Measurements from ENCODE around the gene CELF4.

The CELF4 gene

GRCh38 chr18:37385846-37386778 lies 179.5 kb downstream of the CELF4 start:
- TF ChIP-seq RAD21 (IDR thresholded peaks at IDR 0.05; ENCODE audit: low read depth) (peak; percentile 79), ZBTB7A (IDR thresholded peaks at IDR 0.05; ENCODE audit: low read depth) (no peak)

DNA sequence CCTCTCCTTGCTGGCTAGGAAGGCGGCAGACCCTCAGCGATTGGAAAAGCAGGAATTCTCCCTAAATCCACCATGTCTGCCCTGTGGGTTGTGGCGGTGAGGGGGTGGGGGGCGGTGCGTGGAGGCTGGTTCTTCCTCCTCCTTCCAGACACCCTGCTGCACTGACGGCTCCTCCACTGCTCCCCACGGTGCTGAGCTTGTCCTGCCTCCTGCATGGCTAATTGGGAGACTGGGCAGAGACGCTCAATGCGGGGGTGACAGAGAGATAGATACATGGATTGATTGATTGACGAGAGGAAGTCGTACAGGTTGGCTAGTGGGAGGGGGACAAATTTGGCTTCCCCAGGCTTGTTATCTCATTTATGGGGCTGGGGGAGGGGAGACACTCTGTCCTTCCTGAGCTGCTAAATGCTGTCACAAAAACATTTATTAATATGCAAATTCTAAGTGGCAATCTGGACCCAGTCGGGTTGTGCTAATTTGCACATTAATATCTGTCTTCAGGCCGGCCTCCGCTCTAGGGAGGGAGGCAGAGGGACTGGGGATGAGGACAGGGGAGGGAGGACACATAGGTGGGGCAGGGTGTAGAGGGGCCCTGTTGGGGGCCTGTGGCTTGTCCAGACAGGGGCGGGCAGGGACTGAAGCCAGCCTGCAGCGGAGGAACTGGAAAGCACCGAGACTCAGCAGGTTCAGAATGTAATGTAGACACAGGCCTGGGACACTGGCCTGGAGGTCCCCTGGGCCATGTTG lies 181.6 kb downstream of the CELF4 start:
- TF ChIP-seq, protein P1, sequence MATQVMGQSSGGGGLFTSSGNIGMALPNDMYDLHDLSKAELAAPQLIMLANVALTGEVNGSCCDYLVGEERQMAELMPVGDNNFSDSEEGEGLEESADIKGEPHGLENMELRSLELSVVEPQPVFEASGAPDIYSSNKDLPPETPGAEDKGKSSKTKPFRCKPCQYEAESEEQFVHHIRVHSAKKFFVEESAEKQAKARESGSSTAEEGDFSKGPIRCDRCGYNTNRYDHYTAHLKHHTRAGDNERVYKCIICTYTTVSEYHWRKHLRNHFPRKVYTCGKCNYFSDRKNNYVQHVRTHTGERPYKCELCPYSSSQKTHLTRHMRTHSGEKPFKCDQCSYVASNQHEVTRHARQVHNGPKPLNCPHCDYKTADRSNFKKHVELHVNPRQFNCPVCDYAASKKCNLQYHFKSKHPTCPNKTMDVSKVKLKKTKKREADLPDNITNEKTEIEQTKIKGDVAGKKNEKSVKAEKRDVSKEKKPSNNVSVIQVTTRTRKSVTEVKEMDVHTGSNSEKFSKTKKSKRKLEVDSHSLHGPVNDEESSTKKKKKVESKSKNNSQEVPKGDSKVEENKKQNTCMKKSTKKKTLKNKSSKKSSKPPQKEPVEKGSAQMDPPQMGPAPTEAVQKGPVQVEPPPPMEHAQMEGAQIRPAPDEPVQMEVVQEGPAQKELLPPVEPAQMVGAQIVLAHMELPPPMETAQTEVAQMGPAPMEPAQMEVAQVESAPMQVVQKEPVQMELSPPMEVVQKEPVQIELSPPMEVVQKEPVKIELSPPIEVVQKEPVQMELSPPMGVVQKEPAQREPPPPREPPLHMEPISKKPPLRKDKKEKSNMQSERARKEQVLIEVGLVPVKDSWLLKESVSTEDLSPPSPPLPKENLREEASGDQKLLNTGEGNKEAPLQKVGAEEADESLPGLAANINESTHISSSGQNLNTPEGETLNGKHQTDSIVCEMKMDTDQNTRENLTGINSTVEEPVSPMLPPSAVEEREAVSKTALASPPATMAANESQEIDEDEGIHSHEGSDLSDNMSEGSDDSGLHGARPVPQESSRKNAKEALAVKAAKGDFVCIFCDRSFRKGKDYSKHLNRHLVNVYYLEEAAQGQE (IDR thresholded peaks at IDR 0.05; ENCODE audit: low read depth), result no peak
- TF ChIP-seq FOXM1 (IDR thresholded peaks at IDR 0.05; ENCODE audit: borderline replicate concordance, low read depth) (no peak), RAD21 (IDR thresholded peaks at IDR 0.05; ENCODE audit: low read depth) (no peak), TEAD4 (IDR thresholded peaks at IDR 0.05) (no peak), TCF12 (IDR thresholded peaks at IDR 0.05; ENCODE audit: low read depth) (no peak), CREB1 (IDR thresholded peaks at IDR 0.05; ENCODE audit: low read depth) (no peak), EGR1 (IDR thresholded peaks at IDR 0.05) (no peak), ZBTB7A (IDR thresholded peaks at IDR 0.05; ENCODE audit: low read depth) (no peak), EP300 (IDR thresholded peaks at IDR 0.05; ENCODE audit: borderline replicate concordance) (no peak), NFIC (IDR thresholded peaks at IDR 0.05) (no peak), TAF1 (IDR thresholded peaks at IDR 0.05; ENCODE audit: low read depth) (no peak), YY1 (IDR thresholded peaks at IDR 0.05; ENCODE audit: low read depth) (no peak), CEBPB (IDR thresholded peaks at IDR 0.05) (no peak)
- TF ChIP-seq, protein P2, sequence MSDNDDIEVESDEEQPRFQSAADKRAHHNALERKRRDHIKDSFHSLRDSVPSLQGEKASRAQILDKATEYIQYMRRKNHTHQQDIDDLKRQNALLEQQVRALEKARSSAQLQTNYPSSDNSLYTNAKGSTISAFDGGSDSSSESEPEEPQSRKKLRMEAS (IDR thresholded peaks at IDR 0.05), result no peak
- TF ChIP-seq, protein P3, sequence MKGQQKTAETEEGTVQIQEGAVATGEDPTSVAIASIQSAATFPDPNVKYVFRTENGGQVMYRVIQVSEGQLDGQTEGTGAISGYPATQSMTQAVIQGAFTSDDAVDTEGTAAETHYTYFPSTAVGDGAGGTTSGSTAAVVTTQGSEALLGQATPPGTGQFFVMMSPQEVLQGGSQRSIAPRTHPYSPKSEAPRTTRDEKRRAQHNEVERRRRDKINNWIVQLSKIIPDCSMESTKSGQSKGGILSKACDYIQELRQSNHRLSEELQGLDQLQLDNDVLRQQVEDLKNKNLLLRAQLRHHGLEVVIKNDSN (IDR thresholded peaks at IDR 0.05), result no peak

GRCh38 chr18:37383036-37383785 lies 182.4 kb downstream of the CELF4 start:
- no peak for TF ChIP-seq ZBTB7A (IDR thresholded peaks at IDR 0.05; ENCODE audit: low read depth)
- TF ChIP-seq, protein P1 (IDR thresholded peaks at IDR 0.05; ENCODE audit: low read depth), result no peak
- TF ChIP-seq YY1 (IDR thresholded peaks at IDR 0.05; ENCODE audit: low read depth), result no peak
- no peak for TF ChIP-seq EGR1 (IDR thresholded peaks at IDR 0.05)
- TF ChIP-seq CEBPB (IDR thresholded peaks at IDR 0.05), result no peak
- TF ChIP-seq TCF12 (IDR thresholded peaks at IDR 0.05; ENCODE audit: low read depth), result no peak
- no peak for TF ChIP-seq EP300 (IDR thresholded peaks at IDR 0.05; ENCODE audit: borderline replicate concordance)
- TF ChIP-seq, protein P2 (IDR thresholded peaks at IDR 0.05), result no peak
- no peak for TF ChIP-seq FOXM1 (IDR thresholded peaks at IDR 0.05; ENCODE audit: borderline replicate concordance, low read depth)
- no peak for TF ChIP-seq NFIC (IDR thresholded peaks at IDR 0.05)
- TF ChIP-seq, protein P3 (IDR thresholded peaks at IDR 0.05), result no peak
- no peak for TF ChIP-seq TEAD4 (IDR thresholded peaks at IDR 0.05)
- TF ChIP-seq TAF1 (IDR thresholded peaks at IDR 0.05; ENCODE audit: low read depth), result no peak
- TF ChIP-seq CREB1 (IDR thresholded peaks at IDR 0.05; ENCODE audit: low read depth), result no peak
- no peak for TF ChIP-seq RAD21 (IDR thresholded peaks at IDR 0.05; ENCODE audit: low read depth)

- no peak for TF ChIP-seq ZBTB7A (IDR thresholded peaks at IDR 0.05; ENCODE audit: low read depth)
- TF ChIP-seq EP300 (IDR thresholded peaks at IDR 0.05; ENCODE audit: borderline replicate concordance), result no peak
- TF ChIP-seq TEAD4 (IDR thresholded peaks at IDR 0.05), result no peak
- no peak for TF ChIP-seq CEBPB (IDR thresholded peaks at IDR 0.05)
- TF ChIP-seq TCF12 (IDR thresholded peaks at IDR 0.05; ENCODE audit: low read depth), result no peak
- TF ChIP-seq, protein P1 (IDR thresholded peaks at IDR 0.05; ENCODE audit: low read depth), result no peak
- TF ChIP-seq CREB1 (IDR thresholded peaks at IDR 0.05; ENCODE audit: low read depth), result no peak
- TF ChIP-seq, protein P3 (IDR thresholded peaks at IDR 0.05), result no peak
- TF ChIP-seq EGR1 (IDR thresholded peaks at IDR 0.05), result no peak
- no peak for TF ChIP-seq TAF1 (IDR thresholded peaks at IDR 0.05; ENCODE audit: low read depth)
- TF ChIP-seq RAD21 (IDR thresholded peaks at IDR 0.05; ENCODE audit: low read depth), result no peak
- no peak for TF ChIP-seq YY1 (IDR thresholded peaks at IDR 0.05; ENCODE audit: low read depth)
- no peak for TF ChIP-seq FOXM1 (IDR thresholded peaks at IDR 0.05; ENCODE audit: borderline replicate concordance, low read depth)
- TF ChIP-seq, protein P2 (IDR thresholded peaks at IDR 0.05), result no peak
- TF ChIP-seq NFIC (IDR thresholded peaks at IDR 0.05), result no peak
Measured at GRCh38 chr18:37381554-37381953, 184.0 kb downstream of the CELF4 start.

Measured in Ishikawa (cell line).